CD14-positive monocyte (primary cell): Measurements from ENCODE around the gene KDM2A. TPM values are rescaled to one million over a fixed set of nuclear protein-coding genes. Genes with fewer than 3 reads are reported as not detected.

Experiments
- DNase-seq, 3 donors: peaks; one replicate each; pipeline ENCODE4 v3.0.0-alpha.2; 2011 to 2022
- H2AFZ ChIP-seq: 2 replicates; pipeline ENCODE4 v1.6.0; 2012; ENCODE audit warnings: mild to moderate bottlenecking, low read depth, low read length, inconsistent platforms; ENCODE audit not compliant: insufficient read depth, poor library complexity, severe bottlenecking
- H3K27ac ChIP-seq, 2 donors: 1 replicate in 1 of 2; 2 replicates in 1 of 2; pipeline ENCODE4 v1.5.1; 2012 to 2013; ENCODE audit warnings: low read length in 2 of 2, control low read depth in 1 of 2, inconsistent platforms in 1 of 2, low read depth in 1 of 2, mild to moderate bottlenecking in 1 of 2
- H3K27me3 ChIP-seq, 2 donors: one replicate each; pipeline versions ENCODE4 v1.6.0 to v1.6.1; 2011 to 2013; ENCODE audit warnings: low read length in 2 of 2; ENCODE audit not compliant: control insufficient read depth in 2 of 2, insufficient read depth in 2 of 2
- H3K36me3 ChIP-seq, 2 donors: replicated peaks in 1 of 2; 1 replicate in 1 of 2; 2 replicates in 1 of 2; pipeline versions ENCODE4 v1.5.1 to v1.6.1; 2012 to 2013; ENCODE audit warnings: low read length in 2 of 2, control low read depth in 1 of 2, inconsistent platforms in 1 of 2, mild to moderate bottlenecking in 1 of 2; ENCODE audit not compliant: insufficient read depth in 2 of 2, control insufficient read depth in 1 of 2
- H3K4me1 ChIP-seq, 2 donors: 1 replicate in 1 of 2; 2 replicates in 1 of 2; pipeline versions ENCODE4 v1.5.1 to v1.6.1; 2012 to 2013; ENCODE audit warnings: low read length in 2 of 2, control low read depth in 1 of 2, inconsistent platforms in 1 of 2, mild to moderate bottlenecking in 1 of 2, moderate library complexity in 1 of 2; ENCODE audit not compliant: insufficient read depth in 2 of 2, control insufficient read depth in 1 of 2
- H3K4me2 ChIP-seq: replicated peaks from 2 replicates; pipeline ENCODE3; 2012; ENCODE audit warnings: low read length, moderate library complexity, mild to moderate bottlenecking; ENCODE audit not compliant: poor library complexity, severe bottlenecking; ENCODE audit errors: extremely low read depth
- H3K4me3 ChIP-seq, 3 experiments: fragments of 200-600 bp in 1 of 3; sonication (generic) in 1 of 3; replicated peaks in 1 of 3; 1 replicate in 2 of 3; 2 replicates in 1 of 3; pipeline ENCODE4 v1.5.1; 2011 to 2013; ENCODE audit warnings: low read length in 3 of 3, mild to moderate bottlenecking in 3 of 3, control low read depth in 2 of 3, low read depth in 2 of 3, inconsistent platforms in 1 of 3, moderate library complexity in 1 of 3
- H3K79me2 ChIP-seq: 2 replicates; pipeline ENCODE4 v1.6.0; 2012; ENCODE audit warnings: mild to moderate bottlenecking, control low read depth, inconsistent platforms, low read length, moderate library complexity; ENCODE audit not compliant: insufficient read depth
- H3K9ac ChIP-seq: 2 replicates; pipeline ENCODE4 v1.6.0; 2017; ENCODE audit warnings: low read length, mild to moderate bottlenecking; ENCODE audit not compliant: insufficient read depth, poor library complexity, severe bottlenecking
- H3K9me3 ChIP-seq, 2 donors: replicated peaks in 1 of 2; 1 replicate in 1 of 2; 2 replicates in 1 of 2; pipeline versions ENCODE4 v1.5.1 to v1.6.1; 2012 to 2013; ENCODE audit warnings: low read length in 2 of 2, control low read depth in 1 of 2; ENCODE audit not compliant: control insufficient read depth in 1 of 2, insufficient read depth in 1 of 2
- H4K20me1 ChIP-seq: 2 replicates; pipeline ENCODE4 v1.6.0; 2012; ENCODE audit warnings: mild to moderate bottlenecking, low read length, control low read depth, moderate library complexity; ENCODE audit not compliant: insufficient read depth
- H3K27ac Mint-ChIP-seq, 7 donors: one replicate each; pipeline ENCODE4 v1.8.0; 2020; ENCODE audit warnings: mild to moderate bottlenecking in 7 of 7, mixed read lengths in 7 of 7, moderate library complexity in 6 of 7, inconsistent platforms in 2 of 7
- H3K27me3 Mint-ChIP-seq, 3 donors: one replicate each; pipeline ENCODE4 v1.8.0; 2021 to 2022; ENCODE audit warnings: low read depth in 3 of 3, mild to moderate bottlenecking in 3 of 3, mixed read lengths in 3 of 3, moderate library complexity in 3 of 3, inconsistent platforms in 1 of 3
- H3K36me3 Mint-ChIP-seq, 2 donors: one replicate each; pipeline ENCODE4 v1.8.0; 2020; ENCODE audit warnings: mixed read lengths in 2 of 2, inconsistent platforms in 1 of 2, mild to moderate bottlenecking in 1 of 2
- H3K4me1 Mint-ChIP-seq: one replicate; pipeline ENCODE4 v1.8.0; 2020; ENCODE audit warnings: mild to moderate bottlenecking, mixed read lengths
- H3K4me3 Mint-ChIP-seq, 2 donors: one replicate each; pipeline ENCODE4 v1.8.0; 2020; ENCODE audit warnings: mild to moderate bottlenecking in 2 of 2, mixed read lengths in 2 of 2, moderate library complexity in 1 of 2
- H3K9me3 Mint-ChIP-seq, 7 donors: one replicate each; pipeline ENCODE4 v1.8.0; 2020 to 2022; ENCODE audit warnings: mixed read lengths in 7 of 7, mild to moderate bottlenecking in 6 of 7, moderate library complexity in 6 of 7, inconsistent platforms in 2 of 7
- CTCF ChIP-seq: fragments of 200-600 bp; IDR thresholded peaks from one replicate; pipeline ENCODE4 v1.8.0; 2022; ENCODE audit warnings: antibody characterized with exemption, mild to moderate bottlenecking
- WGBS: methylation state at CpG from one replicate; pipeline ENCODE4 v1.1.5; 2013; ENCODE audit warnings: missing lambda C conversion rate; ENCODE audit not compliant: insufficient coverage; 5-methylcytosine and 5-hydroxymethylcytosine counted together
- intact Hi-C, 2 donors: fragments of 100-400 bp; cut with micrococcal nuclease; formaldehyde crosslinking; loops; one replicate each; pipeline versions ENCODE4 v1.15.0 to v1.15.1; 2023
- polyA plus RNA-seq, 3 donors: library from polyadenylated mRNA; depleted of rRNA in 1 of 3; unstranded in 2 of 3; stranded (reverse) in 1 of 3; fragments of 300-500 nt in 2 of 3; fragments of >200 nt in 1 of 3; fragmentation: Illumina TruSeq in 2 of 3; gene quantifications; 1 replicate in 2 of 3; 2 replicates in 1 of 3; pipeline ENCODE4 v1.2.3, GENCODE V29; 2012 to 2021

The KDM2A gene
- polyA plus RNA-seq, 3 donors = 2.6 to 98.9 (median 3.9) TPM

- Mint-ChIP-seq H3K36me3 (no peaks in the 10 kb centered on the region), H3K4me1 (peaks cover 37% of the 10 kb centered on the region), H3K4me3 (no peak overlapping the region), H3K9me3 (peaks cover 0 to 13% (median 0%) of the 10 kb centered on the region in 7 donors), H3K27me3 (peaks cover 2 to 19% (median 17%) of the 10 kb centered on the region in 3 donors), H3K27ac (peak overlapping the region in 2 of 7 donors; percentile 12 to 31)
- Histone ChIP-seq H3K79me2 (no peaks in the 10 kb centered on the region), H2AFZ (no peak overlapping the region), H4K20me1 (no peaks in the 10 kb centered on the region), H3K4me3 (no peak overlapping the region), H3K4me2 (no peak overlapping the region), H3K9ac (no peak overlapping the region), H3K9me3 (no peaks in the 10 kb centered on the region), H3K36me3 (no peaks in the 10 kb centered on the region), H3K4me1 (peaks cover 32 to 50% of the 10 kb centered on the region in 2 donors), H3K27me3 (peaks cover 0 to 2% of the 10 kb centered on the region in 2 donors), H3K27ac (no peak overlapping the region)
- no peak for TF ChIP-seq CTCF
- 65% methylated on average over 4 of the region's 6 CpGs for WGBS
- intact Hi-C loops = no loop called here
- DNase-seq = no peak
These were observed 42.9 kb upstream of the KDM2A start for GRCh38 chr11:67076202-67076601.

GRCh38 chr11:67079065-67079705 is 39.9 kb upstream of the KDM2A start:
- WGBS = 100% methylated on average over 4 of the region's 6 CpGs
- no peaks in the 10 kb centered on the region for H3K36me3 ChIP-seq
- H3K4me1 ChIP-seq = peaks cover 30 to 52% of the 10 kb centered on the region in 2 donors
- no peaks in the 10 kb centered on the region for H3K79me2 ChIP-seq
- H3K27me3 ChIP-seq = peaks cover 0 to 8% of the 10 kb centered on the region in 2 donors
- peak overlapping the region in 1 of 2 donors; percentile 57 for H3K27ac ChIP-seq
- TF ChIP-seq CTCF = no peak
- no peak overlapping the region for H3K4me2 ChIP-seq
- H3K4me3 ChIP-seq = no peak overlapping the region
- H3K9me3 Mint-ChIP-seq = peaks cover 0 to 10% (median 0%) of the 10 kb centered on the region in 7 donors
- DNase-seq = peak in 2 of 3 donors; percentile 12 to 26
- no peak overlapping the region for H2AFZ ChIP-seq
- no peak overlapping the region for H3K9ac ChIP-seq
- peaks cover 3 to 25% (median 21%) of the 10 kb centered on the region in 3 donors for H3K27me3 Mint-ChIP-seq
- H4K20me1 ChIP-seq = no peaks in the 10 kb centered on the region
- H3K27ac Mint-ChIP-seq = peak overlapping the region; percentile 35 to 85 (median 76)
- intact Hi-C loops = no loop called here
- H3K36me3 Mint-ChIP-seq = peaks cover 0 to 2% of the 10 kb centered on the region in 2 donors
- peaks cover 45% of the 10 kb centered on the region for H3K4me1 Mint-ChIP-seq
- H3K9me3 ChIP-seq = no peaks in the 10 kb centered on the region
- H3K4me3 Mint-ChIP-seq = no peak overlapping the region
